NCI-H526 (cell line): ENCODE measurements around the gene GPRC5A.

Source experiments
- DNase-seq, 2 experiments: peaks; one replicate each; lab custom pipeline; 2025; lab: John Stamatoyannopoulos, UW

The GPRC5A gene

GRCh38 chr12:12941450-12942350, 50.3 kb downstream of the GPRC5A start:
- no peak for DNase-seq

- no peak for DNase-seq
These were observed 52.4 kb downstream of the GPRC5A start for GRCh38 chr12:12943586-12944260.

GRCh38 chr12:12945591-12945990, 54.2 kb downstream of the GPRC5A start:
- DNase-seq = no peak

GRCh38 chr12:12946686-12947355, 55.5 kb downstream of the GPRC5A start:
- DNase-seq = peak; percentile 3 to 28

GRCh38 chr12:12947902-12948301, 56.5 kb downstream of the GPRC5A start:
- no peak for DNase-seq

- no peak for DNase-seq
These were observed 60.1 kb downstream of the GPRC5A start for GRCh38 chr12:12951504-12951903.

GRCh38 chr12:12952036-12952435, 60.7 kb downstream of the GPRC5A start, which contains the start of gene GPRC5D:
TSS of gene GPRC5D (minus strand) at chr12:12952170. CDS start at chr12:12950384, 1,786 bp downstream.
- DNase-seq = no peak

GRCh38 chr12:12954356-12954755, 63.0 kb downstream of the GPRC5A start:
- no peak for DNase-seq

GRCh38 chr12:12954878-12955625, 63.7 kb downstream of the GPRC5A start:
- DNase-seq = no peak

GRCh38 chr12:12958886-12959285, 67.5 kb downstream of the GPRC5A start:
- no peak for DNase-seq

GRCh38 chr12:12960639-12961209, 69.4 kb downstream of the GPRC5A start:
- no peak for DNase-seq

GRCh38 chr12:12964255-12964654, 72.9 kb downstream of the GPRC5A start:
- DNase-seq = no peak

GRCh38 chr12:12965836-12966235, 74.5 kb downstream of the GPRC5A start:
- DNase-seq = no peak
